GM18951 (cell line): ENCODE measurements around the gene HSD17B3.
"Not testable (repeated sequence)": the region's sequence is repeated elsewhere in the genome, so short reads cannot be mapped to it uniquely, and the experiment has no call there.

Experiments used
- POLR2A ChIP-seq: IDR thresholded peaks from 4 replicates; pipeline ENCODE4 v1.6.1; 2011; ENCODE audit warnings: mild to moderate bottlenecking; ENCODE audit not compliant: insufficient read length, insufficient read depth; ENCODE audit errors: extremely low read depth
- in situ Hi-C: fragments of 300-500 bp; cut with MboI; formaldehyde crosslinking; loops from one replicate; pipeline ENCODE4 v1.12.0; 2022; ENCODE audit warnings: low sequenced_read_pairs, mixed read lengths, inconsistent platforms; ENCODE audit not compliant: unreplicated experiment

Gene HSD17B3

GRCh38 chr9:96323169-96323568, 21.2 kb upstream of the HSD17B3 start:
- in situ Hi-C loops: no loop called here
- TF ChIP-seq POLR2A: no peak

GRCh38 chr9:96322736-96323135, 20.8 kb upstream of the HSD17B3 start:
- in situ Hi-C loops: not testable (repeated sequence)

DNA sequence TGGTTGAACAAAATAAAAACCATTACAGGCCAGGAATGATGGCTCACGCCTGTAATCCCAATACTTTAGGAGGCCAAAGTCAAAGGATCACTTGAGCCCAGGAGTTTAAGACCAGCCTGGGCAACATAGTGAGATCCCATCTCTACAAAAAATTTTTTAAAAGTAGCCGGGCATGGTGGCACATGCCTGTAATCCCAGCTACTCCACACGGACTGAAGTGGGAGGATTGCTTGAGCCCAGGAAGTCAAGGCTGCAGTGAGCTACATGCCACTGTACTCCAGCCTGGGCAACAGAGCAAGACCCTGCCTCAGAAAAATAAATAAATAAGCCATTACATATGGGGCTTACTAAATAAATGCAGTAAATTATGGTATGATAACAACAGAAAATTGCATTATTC, 20.2 kb upstream of the HSD17B3 start:
- in situ Hi-C loops: not testable (repeated sequence)

DNA sequence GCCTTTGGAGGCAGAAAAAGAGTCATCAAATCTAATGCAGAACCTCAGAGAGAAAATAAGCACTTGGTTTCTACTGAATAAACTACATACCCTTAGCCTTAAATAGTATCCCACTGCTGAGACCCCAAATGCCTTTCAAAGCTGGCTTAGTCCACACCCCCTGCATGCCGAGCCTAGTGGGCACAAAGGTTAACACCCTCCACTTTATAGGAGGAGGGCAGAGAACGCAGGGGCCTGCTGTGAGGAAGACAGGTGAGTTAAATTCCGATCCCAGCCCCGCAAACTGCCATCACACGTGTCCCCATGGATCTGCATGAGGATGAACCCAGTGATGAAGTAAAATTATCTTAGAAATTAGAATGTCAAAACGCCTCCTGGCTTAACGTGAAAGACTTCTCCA, 19.5 kb upstream of the HSD17B3 start:
- no peak for TF ChIP-seq POLR2A
- in situ Hi-C loops: no loop called here

GRCh38 chr9:96320749-96321280, 18.8 kb upstream of the HSD17B3 start:
- in situ Hi-C loops: no loop called here

DNA sequence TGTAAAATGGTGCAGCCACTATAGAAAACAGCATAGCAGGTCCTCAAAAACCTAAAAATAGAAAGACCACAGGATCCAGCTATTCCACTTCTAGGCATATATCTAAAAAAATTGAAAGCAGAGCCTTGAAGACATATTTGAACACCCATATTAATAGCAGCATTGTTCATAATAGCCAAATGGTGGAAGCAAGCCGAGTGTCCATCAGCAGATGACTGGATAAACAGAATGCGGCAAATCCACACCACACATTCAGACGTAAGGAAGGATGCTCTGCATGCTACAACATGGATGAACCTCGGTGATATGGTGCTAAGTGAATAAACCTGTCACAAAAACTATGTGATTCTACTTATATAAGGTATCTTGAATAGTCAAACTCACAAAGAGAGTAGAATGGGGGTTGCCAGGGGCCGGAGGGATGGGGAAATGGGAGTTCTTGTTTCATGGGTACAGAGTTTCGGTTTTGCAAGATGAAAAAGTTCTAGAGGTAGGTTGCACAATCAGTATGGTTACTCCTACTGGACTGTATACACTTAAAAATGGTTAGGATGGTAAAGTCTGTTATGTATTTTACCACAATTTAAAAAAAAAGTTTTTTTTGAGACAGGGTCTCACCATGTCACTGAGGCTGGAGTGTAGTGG, 17.1 kb upstream of the HSD17B3 start:
- in situ Hi-C loops: no loop called here
- no peak for TF ChIP-seq POLR2A

More at GRCh38 chr9:96320749-96321280, 18.8 kb upstream of the HSD17B3 start:
- TF ChIP-seq POLR2A: no peak

- in situ Hi-C loops: no loop called here
- TF ChIP-seq POLR2A: no peak
Measured at GRCh38 chr9:96317335-96317980, 15.5 kb upstream of the HSD17B3 start.

DNA sequence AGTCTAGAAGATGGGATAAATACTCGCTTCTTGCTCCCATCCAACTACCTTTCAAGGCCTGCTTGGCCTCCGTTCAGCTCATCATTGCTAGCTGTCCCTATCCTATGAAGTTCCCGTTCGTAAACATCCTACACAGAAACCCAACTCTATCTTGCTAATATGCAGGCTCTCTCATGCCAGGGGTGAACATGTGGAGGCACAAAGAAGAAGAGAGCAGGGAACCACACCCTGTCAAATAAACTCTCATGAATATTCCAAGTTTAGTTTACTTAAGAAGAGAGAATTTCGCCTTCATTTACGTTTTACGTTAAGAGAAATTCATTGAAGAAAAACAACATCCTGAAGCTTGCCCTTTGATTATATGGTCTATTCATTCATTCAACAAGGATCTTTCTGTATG, 7.9 kb upstream of the HSD17B3 start:
- in situ Hi-C loops: no loop called here
- TF ChIP-seq POLR2A: no peak

DNA sequence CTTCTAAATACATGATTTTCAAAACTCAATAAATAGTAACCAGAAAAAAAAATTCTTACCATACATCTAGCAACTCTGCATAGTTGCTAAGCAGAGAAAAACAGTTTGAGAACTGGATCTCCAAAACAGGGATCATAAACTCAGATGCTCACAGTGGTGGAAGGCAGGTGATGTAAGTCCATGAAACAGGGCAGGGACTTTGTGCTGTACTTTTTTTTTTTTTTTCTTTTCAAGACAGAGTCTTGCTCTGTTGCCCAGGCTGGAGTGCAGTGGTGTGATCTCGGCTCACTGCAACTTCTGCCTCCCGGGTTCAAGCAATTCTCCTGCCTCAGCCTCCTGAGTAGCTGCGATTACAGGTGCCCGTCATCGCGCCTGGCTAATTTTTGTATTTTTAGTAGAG, 5.0 kb upstream of the HSD17B3 start:
- in situ Hi-C loops: not testable (repeated sequence)

GRCh38 chr9:96305171-96305570, 3.2 kb upstream of the HSD17B3 start:
- no peak for TF ChIP-seq POLR2A
- in situ Hi-C loops: no loop called here

DNA sequence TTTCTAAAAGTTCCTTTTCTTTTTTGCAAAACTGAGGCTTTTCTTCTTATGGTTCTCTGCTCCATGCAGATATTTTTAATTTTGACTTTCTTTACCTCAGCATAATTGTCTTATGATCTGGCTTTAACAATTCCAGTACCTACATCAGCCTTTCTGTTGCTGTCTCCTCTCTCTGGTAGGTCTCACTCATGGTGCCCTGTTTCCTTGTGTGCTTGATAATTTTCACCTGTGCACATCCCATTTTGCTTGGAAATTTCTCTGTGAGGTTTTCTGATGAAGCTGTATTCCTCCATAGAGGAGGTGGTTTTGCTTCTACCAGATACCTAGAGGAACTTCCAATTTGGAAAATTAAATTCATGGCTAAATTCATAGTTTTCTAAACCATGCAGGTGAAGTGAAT, 2.3 kb upstream of the HSD17B3 start:
- in situ Hi-C loops: no loop called here
- TF ChIP-seq POLR2A: no peak

- TF ChIP-seq POLR2A: no peak
- in situ Hi-C loops: no loop called here
Measured at GRCh38 chr9:96299823-96300222, 2.2 kb downstream of the HSD17B3 start.

DNA sequence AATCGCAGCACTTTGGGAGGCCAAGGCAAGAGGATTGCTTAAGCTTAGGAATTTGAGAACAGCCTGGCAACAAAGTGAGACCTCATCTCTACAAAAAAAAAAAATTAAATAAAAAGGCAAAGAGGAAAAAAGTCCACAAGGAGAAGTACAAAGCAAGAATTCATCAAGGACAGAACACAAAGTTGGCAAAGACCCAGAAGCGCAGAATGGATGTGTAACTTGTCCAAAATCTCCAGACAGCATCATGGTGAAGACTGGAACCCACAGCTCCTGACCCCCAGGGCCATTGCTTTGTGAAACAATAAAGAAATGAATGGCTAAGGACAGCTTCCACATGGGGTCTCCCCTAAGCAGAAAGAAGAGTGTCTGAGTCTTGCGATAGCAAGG, 7.8 kb downstream of the HSD17B3 start:
- in situ Hi-C loops: no loop called here
- TF ChIP-seq POLR2A: no peak

- in situ Hi-C loops: no loop called here
- TF ChIP-seq POLR2A: no peak
Measured at GRCh38 chr9:96293498-96294158, 8.3 kb downstream of the HSD17B3 start.
